Fibroblast of villous mesenchyme (primary cell): Measurements from ENCODE around the gene CHRNE. TPM values are rescaled to one million over a fixed set of nuclear protein-coding genes. Genes with fewer than 3 reads are reported as not detected.

ENCODE experiments used
- DNase-seq: peaks from one replicate; pipeline ENCODE4 v3.0.0-alpha.2; 2010; ENCODE audit warnings: low read depth
- H3K4me3 ChIP-seq: 2 replicates; pipeline ENCODE4 v1.5.1; 2011; ENCODE audit warnings: low read depth, mild to moderate bottlenecking, low read length
- CTCF ChIP-seq: IDR thresholded peaks from 2 replicates; pipeline ENCODE4 v1.5.1; 2012; ENCODE audit warnings: low read depth, mild to moderate bottlenecking, low read length; ENCODE audit not compliant: insufficient read depth
- total RNA-seq: library from RNA; depleted of rRNA; stranded (reverse); fragments of >200 nt; gene quantifications from 2 replicates; pipeline ENCODE4 v1.2.3, GENCODE V29; 2012

CHRNE gene
- total RNA-seq, 1 donor, result under 0.01 TPM

- no peak overlapping the region for H3K4me3 ChIP-seq
Observed at GRCh38 chr17:4898351-4898750, 4.5 kb downstream of the CHRNE start.

GRCh38 chr17:4897785-4898184 lies 5.1 kb downstream of the CHRNE start:
- DNase-seq, result no peak
- H3K4me3 ChIP-seq, result no peak overlapping the region
- no peak for TF ChIP-seq CTCF

More at GRCh38 chr17:4898351-4898750, 4.5 kb downstream of the CHRNE start:
- DNase-seq, result no peak
- no peak for TF ChIP-seq CTCF

GRCh38 chr17:4897198-4897687 lies 5.7 kb downstream of the CHRNE start:
- DNase-seq, result no peak
- no peak for TF ChIP-seq CTCF

GRCh38 chr17:4896332-4897197 lies 6.3 kb downstream of the CHRNE start:
- no peak for DNase-seq
- H3K4me3 ChIP-seq, result no peak overlapping the region
- TF ChIP-seq CTCF, result no peak

More at GRCh38 chr17:4897198-4897687, 5.7 kb downstream of the CHRNE start:
- H3K4me3 ChIP-seq, result no peak overlapping the region

- peak; percentile 16 for TF ChIP-seq CTCF
- no peak overlapping the region for H3K4me3 ChIP-seq
Observed at GRCh38 chr17:4895657-4896331, 7.1 kb downstream of the CHRNE start.

GRCh38 chr17:4895121-4895520 lies 7.8 kb downstream of the CHRNE start:
- H3K4me3 ChIP-seq, result no peak overlapping the region
- DNase-seq, result no peak
- no peak for TF ChIP-seq CTCF

More at GRCh38 chr17:4895657-4896331, 7.1 kb downstream of the CHRNE start:
- no peak for DNase-seq
